SK-N-SH treated with all-trans-retinoic acid at 6 μM for 48 hours (cell line): ENCODE results near the gene PREB.

ENCODE experiments used
- PPARA ChIP-seq: fragments of 250-450 bp; sonication (Bioruptor Pico); IDR thresholded peaks from 2 replicates; pipeline ENCODE4 v1.5.0; 2020; ENCODE audit warnings: mild to moderate bottlenecking, borderline replicate concordance
- ZFP3 ChIP-seq: fragments of 250-450 bp; sonication (Bioruptor Pico); IDR thresholded peaks from 2 replicates; pipeline ENCODE4 v1.5.0; 2020; ENCODE audit warnings: mild to moderate bottlenecking, moderate library complexity

DNA sequence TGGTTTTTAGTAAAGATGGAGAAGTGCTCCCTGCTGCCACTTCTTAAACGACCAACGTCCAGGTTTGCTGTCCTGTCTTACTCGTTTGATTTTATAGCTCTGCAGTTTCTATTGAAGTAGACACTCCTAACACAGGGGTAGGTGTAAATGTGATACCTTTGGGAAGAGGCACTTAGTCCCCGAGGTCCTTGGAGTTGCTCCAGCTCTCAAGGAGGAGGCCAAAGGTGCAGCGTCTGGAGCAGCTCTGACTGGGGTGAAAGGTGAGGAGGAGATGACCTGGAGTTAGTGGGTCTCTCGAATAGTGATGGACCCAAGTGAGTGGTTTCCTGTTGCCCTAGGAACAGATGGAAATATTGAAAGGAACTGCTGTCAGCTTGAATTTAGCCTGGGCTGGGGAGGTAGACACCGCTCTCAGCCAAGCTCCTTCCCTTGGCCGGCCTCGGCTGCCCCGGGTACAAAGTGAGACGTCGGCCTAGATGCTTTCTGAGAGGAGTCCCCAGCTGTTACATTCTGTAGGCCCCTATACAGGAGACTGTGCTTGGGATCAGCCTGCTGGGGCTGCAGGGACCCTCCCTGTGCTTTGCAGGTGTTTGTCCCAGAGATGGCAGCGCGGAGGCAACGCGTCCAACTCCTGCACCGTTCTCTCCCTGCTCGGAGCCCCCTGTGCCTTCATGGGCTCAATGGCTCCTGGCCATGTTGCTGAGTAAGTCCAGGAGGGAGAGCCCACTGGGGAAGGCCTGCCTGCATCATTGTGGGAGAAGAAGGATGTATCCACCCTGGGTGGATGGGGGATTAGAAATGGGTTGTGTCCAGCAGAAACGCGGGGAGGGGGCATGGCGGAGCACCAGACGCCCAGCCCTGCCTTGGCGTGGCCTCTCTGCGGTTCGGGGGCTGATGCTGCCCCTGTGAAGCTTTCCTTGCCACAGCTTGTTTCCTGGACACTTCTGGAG, 42.4 kb downstream of the PREB start:
- no peak for TF ChIP-seq PPARA (CRISPR knock-in tag)
- TF ChIP-seq ZFP3 (CRISPR knock-in tag): no peak
